SK-N-SH (cell line): Measurements from ENCODE around the gene BCAS3. TPM values are rescaled to one million over a fixed set of nuclear protein-coding genes. Genes with fewer than 3 reads are reported as not detected.
"Not testable (repeated sequence)": the region's sequence is repeated elsewhere in the genome, so short reads cannot be mapped to it uniquely, and the experiment has no call there.

ENCODE experiments used
- CTCF ChIA-PET: fragments of 300-600, 350-600 bp; formaldehyde crosslinking; extraction: SDS; loops from one replicate; lab custom pipeline; 2021; lab: Yijun Ruan, JAX
- POLR2A ChIA-PET: fragments of 350-600 bp; sonication (Branson Sonifier 250); formaldehyde crosslinking; extraction: SDS; loops from one replicate; lab custom pipeline; 2020; ENCODE audit warnings: antibody characterized with exemption, inconsistent platforms; lab: Yijun Ruan, JAX
- DNase-seq: peaks from one replicate; pipeline ENCODE4 v3.0.0; 2012
- H2AFZ ChIP-seq: fragments of 200-600 bp; sonication (generic); 2 replicates; pipeline ENCODE4 v1.8.1; 2016; ENCODE audit warnings: antibody characterized with exemption, mild to moderate bottlenecking, low read depth
- H3F3A ChIP-seq: fragments of 200-600 bp; sonication (generic); replicated peaks from 2 replicates; pipeline ENCODE3; 2016; ENCODE audit warnings: antibody characterized with exemption, mild to moderate bottlenecking; ENCODE audit not compliant: insufficient read depth
- H3K27ac ChIP-seq, 2 experiments: fragments of 200-500 bp in 1 of 2; fragments of 200-600 bp in 1 of 2; sonication (Bioruptor generic) in 1 of 2; sonication (generic), shearing (Covaris generic) in 1 of 2; 2 replicates each; pipeline versions ENCODE4 v1.5.1 to v1.6.1; 2014 to 2016; ENCODE audit warnings: low read depth in 2 of 2, inconsistent platforms in 1 of 2, low read length in 1 of 2, mild to moderate bottlenecking in 1 of 2, mixed read lengths in 1 of 2
- H3K27me3 ChIP-seq: fragments of 200-600 bp; sonication (generic), shearing (Covaris generic); 2 replicates; pipeline ENCODE4 v1.6.1; 2016; ENCODE audit warnings: mixed run types; ENCODE audit not compliant: insufficient read depth
- H3K36me3 ChIP-seq, 2 experiments: fragments of 200-500 bp in 1 of 2; fragments of 200-600 bp in 1 of 2; sonication (Bioruptor generic) in 1 of 2; sonication (generic) in 1 of 2; replicated peaks in 1 of 2; 2 replicates each; pipeline versions ENCODE3 to v1.5.1; 2014 to 2016; ENCODE audit warnings: low read length in 1 of 2, mild to moderate bottlenecking in 1 of 2; ENCODE audit not compliant: insufficient read depth in 2 of 2, control insufficient read depth in 1 of 2
- H3K4me1 ChIP-seq, 2 experiments: fragments of 200-500 bp in 1 of 2; fragments of 200-600 bp in 1 of 2; sonication (Bioruptor generic) in 1 of 2; sonication (generic), shearing (Covaris generic) in 1 of 2; 2 replicates each; pipeline versions ENCODE4 v1.5.1 to v1.6.1; 2014 to 2016; ENCODE audit warnings: low read depth in 1 of 2, low read length in 1 of 2, mixed run types in 1 of 2; ENCODE audit not compliant: insufficient read depth in 2 of 2, control insufficient read depth in 1 of 2
- H3K4me2 ChIP-seq: fragments of 200-600 bp; sonication (generic), shearing (Covaris generic); 2 replicates; pipeline ENCODE4 v1.6.1; 2017; ENCODE audit warnings: mixed run types
- H3K4me3 ChIP-seq, 2 experiments: fragments of 200-500 bp in 1 of 2; fragments of 200-600 bp in 1 of 2; sonication (Bioruptor generic) in 1 of 2; sonication (generic), shearing (Covaris generic) in 1 of 2; 2 replicates each; pipeline versions ENCODE4 v1.5.1 to v1.8.1; 2014 to 2016; ENCODE audit warnings: low read depth in 2 of 2, inconsistent platforms in 1 of 2, low read length in 1 of 2, mild to moderate bottlenecking in 1 of 2, mixed read lengths in 1 of 2, moderate library complexity in 1 of 2
- H3K79me2 ChIP-seq: fragments of 200-600 bp; sonication (generic); 2 replicates; pipeline ENCODE4 v1.8.1; 2017; ENCODE audit warnings: mild to moderate bottlenecking; ENCODE audit not compliant: insufficient read depth
- H3K9ac ChIP-seq: fragments of 200-600 bp; sonication (generic); 2 replicates; pipeline ENCODE4 v1.6.1; 2017; ENCODE audit warnings: mixed run types
- H3K9me2 ChIP-seq: fragments of 200-600 bp; sonication (generic); 2 replicates; pipeline ENCODE4 v1.6.1; 2017; ENCODE audit warnings: mixed run types
- H3K9me3 ChIP-seq: fragments of 200-600 bp; sonication (generic); 2 replicates; pipeline ENCODE4 v1.6.1; 2017; ENCODE audit warnings: mixed run types, mild to moderate bottlenecking, moderate library complexity
- H4K20me1 ChIP-seq: fragments of 200-600 bp; sonication (generic); 2 replicates; pipeline ENCODE4 v1.6.1; 2017; ENCODE audit warnings: mild to moderate bottlenecking, mixed run types; ENCODE audit not compliant: insufficient read depth
- CHD2 ChIP-seq: fragments of 150-350 bp; IDR thresholded peaks from 2 replicates; pipeline ENCODE4 v1.6.1; 2018; ENCODE audit warnings: low read length; ENCODE audit not compliant: partially characterized antibody
- FOXJ3 ChIP-seq: sonication (generic); formaldehyde crosslinking; IDR thresholded peaks from 2 replicates; pipeline ENCODE4 v1.5.1; 2020; ENCODE audit warnings: mild to moderate bottlenecking, missing genetic modification reagents
- FOXM1 ChIP-seq: IDR thresholded peaks from 2 replicates; pipeline ENCODE4 v1.4.0; 2012; ENCODE audit warnings: low read depth, mild to moderate bottlenecking
- GABPA ChIP-seq: IDR thresholded peaks from 2 replicates; pipeline ENCODE4 v1.4.0; 2012; ENCODE audit warnings: low read depth, mild to moderate bottlenecking
- GATA2 ChIP-seq: sonication (generic); formaldehyde crosslinking; IDR thresholded peaks from 2 replicates; pipeline ENCODE4 v1.5.0; 2020; ENCODE audit warnings: mild to moderate bottlenecking, missing genetic modification reagents
- JUND ChIP-seq: IDR thresholded peaks from 2 replicates; pipeline ENCODE4 v1.4.0; 2012
- MEF2A ChIP-seq: IDR thresholded peaks from 2 replicates; pipeline ENCODE4 v1.4.0; 2012; ENCODE audit warnings: low read depth, borderline replicate concordance
- NFIC ChIP-seq: IDR thresholded peaks from 2 replicates; pipeline ENCODE4 v1.4.0; 2012; ENCODE audit warnings: borderline replicate concordance
- NRF1 ChIP-seq: IDR thresholded peaks from 2 replicates; pipeline ENCODE4 v1.6.1; 2012; ENCODE audit warnings: low read depth, mild to moderate bottlenecking, low read length
- POLR2AphosphoS5 ChIP-seq: IDR thresholded peaks from 2 replicates; pipeline ENCODE4 v1.6.1; 2012; ENCODE audit warnings: low read depth, low read length
- RAD21 ChIP-seq: IDR thresholded peaks from 2 replicates; pipeline ENCODE4 v1.6.1; 2012; ENCODE audit warnings: mild to moderate bottlenecking, low read length
- RCOR1 ChIP-seq: fragments of 150-350 bp; IDR thresholded peaks from 2 replicates; pipeline ENCODE4 v1.6.1; 2017; ENCODE audit warnings: antibody characterized with exemption, low read length
- RFX5 ChIP-seq: IDR thresholded peaks from 2 replicates; pipeline ENCODE4 v1.6.1; 2012; ENCODE audit warnings: mild to moderate bottlenecking, improper control_type of control experiment, low read length
- WGBS: methylation state at CpG from one replicate; pipeline ENCODE4 v1.1.6; 2017; ENCODE audit warnings: low lambda C conversion rate; 5-methylcytosine and 5-hydroxymethylcytosine counted together
- polyA plus RNA-seq, 3 experiments: library from polyadenylated mRNA; depleted of rRNA; stranded (reverse); fragments of >200 nt; gene quantifications; 2 replicates each; pipeline ENCODE4 v1.2.3, GENCODE V29; 2012
- TF ChIP-seq, protein P1 (sequence below): fragments of 200-600 bp; sonication (generic); IDR thresholded peaks from 2 replicates; pipeline ENCODE4 v1.6.1; 2017; ENCODE audit warnings: antibody characterized with exemption, mild to moderate bottlenecking, moderate library complexity
- TF ChIP-seq, protein P2 (sequence below): IDR thresholded peaks from 2 replicates; pipeline ENCODE4 v1.4.0; 2012; ENCODE audit warnings: low read depth
- TF ChIP-seq, protein P3 (sequence below): fragments of 150-350 bp; IDR thresholded peaks from 2 replicates; pipeline ENCODE4 v1.6.1; 2017; ENCODE audit warnings: antibody characterized with exemption, low read length, low read depth, borderline replicate concordance
- TF ChIP-seq, protein P4 (sequence below): IDR thresholded peaks from 2 replicates; pipeline ENCODE4; 2012

The BCAS3 gene
- polyA plus RNA-seq, 1 of the 3 experiments (the other 2 are of a cell fraction) = 5.9 TPM

DNA sequence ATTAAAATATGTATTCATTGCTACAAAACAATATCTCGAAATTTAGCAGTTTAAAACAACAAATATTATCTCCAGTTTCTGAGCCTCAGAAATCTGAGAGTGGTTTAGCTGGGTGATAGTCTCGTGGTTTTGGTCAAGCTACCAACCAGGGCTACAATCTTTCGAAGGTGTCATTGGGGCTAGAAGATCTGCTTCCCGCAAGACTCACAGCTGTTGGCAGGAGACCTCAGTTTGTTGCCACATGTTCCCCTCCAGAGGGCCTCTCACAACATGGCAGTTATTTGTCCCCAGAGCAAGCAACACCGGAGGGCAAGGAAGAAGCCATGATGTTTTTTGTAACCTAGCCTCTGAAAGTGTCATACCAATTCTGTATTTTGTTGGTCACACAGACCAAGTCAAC lies 12.0 kb upstream of the BCAS3 start:
- H3K27me3 ChIP-seq = no peaks in the 10 kb centered on the region
- H3K36me3 ChIP-seq = peaks cover 12 to 22% of the 10 kb centered on the region in 2 experiments
- H4K20me1 ChIP-seq = no peaks in the 10 kb centered on the region; the same call in 1 of the 2 replicates
- H3K4me3 ChIP-seq = no peak overlapping the region
- no peak overlapping the region for H3K4me2 ChIP-seq
- DNase-seq = no peak
- no peak overlapping the region for H3K9ac ChIP-seq
- ChIA-PET POLR2A (no interaction called here), CTCF (no interaction called here)
- H3K9me2 ChIP-seq = no peaks in the 10 kb centered on the region
- no peak overlapping the region for H3K27ac ChIP-seq
- 92% methylated on average over 5 of the region's 5 CpGs for WGBS
- no peak for TF ChIP-seq FOXJ3 (CRISPR knock-in tag)
- TF ChIP-seq, protein P1, sequence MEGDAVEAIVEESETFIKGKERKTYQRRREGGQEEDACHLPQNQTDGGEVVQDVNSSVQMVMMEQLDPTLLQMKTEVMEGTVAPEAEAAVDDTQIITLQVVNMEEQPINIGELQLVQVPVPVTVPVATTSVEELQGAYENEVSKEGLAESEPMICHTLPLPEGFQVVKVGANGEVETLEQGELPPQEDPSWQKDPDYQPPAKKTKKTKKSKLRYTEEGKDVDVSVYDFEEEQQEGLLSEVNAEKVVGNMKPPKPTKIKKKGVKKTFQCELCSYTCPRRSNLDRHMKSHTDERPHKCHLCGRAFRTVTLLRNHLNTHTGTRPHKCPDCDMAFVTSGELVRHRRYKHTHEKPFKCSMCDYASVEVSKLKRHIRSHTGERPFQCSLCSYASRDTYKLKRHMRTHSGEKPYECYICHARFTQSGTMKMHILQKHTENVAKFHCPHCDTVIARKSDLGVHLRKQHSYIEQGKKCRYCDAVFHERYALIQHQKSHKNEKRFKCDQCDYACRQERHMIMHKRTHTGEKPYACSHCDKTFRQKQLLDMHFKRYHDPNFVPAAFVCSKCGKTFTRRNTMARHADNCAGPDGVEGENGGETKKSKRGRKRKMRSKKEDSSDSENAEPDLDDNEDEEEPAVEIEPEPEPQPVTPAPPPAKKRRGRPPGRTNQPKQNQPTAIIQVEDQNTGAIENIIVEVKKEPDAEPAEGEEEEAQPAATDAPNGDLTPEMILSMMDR = no peak
- 0 out of 2 replicates have a peak, but pooled peaks cover 7% of the 10 kb centered on the region for H3K79me2 ChIP-seq
- 0 out of 4 replicates have a peak, but pooled peaks cover 0 to 3% of the 10 kb centered on the region in 2 experiments for H3K4me1 ChIP-seq
- H2AFZ ChIP-seq = no peak overlapping the region
- peaks cover 21% of the 10 kb centered on the region for H3F3A ChIP-seq
- H3K9me3 ChIP-seq = no peaks in the 10 kb centered on the region

DNA sequence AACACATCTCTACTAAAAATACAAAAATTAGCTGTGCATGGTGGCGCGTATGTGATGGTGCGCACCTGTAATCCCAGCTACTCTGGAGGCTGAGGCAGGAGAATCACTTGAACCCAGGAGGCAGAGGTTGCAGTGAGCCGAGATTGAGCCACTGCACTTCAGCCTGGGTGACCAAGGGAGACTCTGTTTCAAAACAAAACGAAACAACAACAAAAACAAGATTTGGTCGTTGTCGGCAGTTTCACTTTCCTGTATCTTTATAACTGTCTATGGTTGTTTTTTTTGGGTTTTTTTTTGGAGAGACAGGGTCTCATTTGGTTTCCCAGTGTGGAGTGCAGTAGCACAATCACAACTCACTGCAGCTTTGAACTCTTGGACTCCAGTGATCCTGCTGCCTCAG lies 8.9 kb upstream of the BCAS3 start:
- H4K20me1 ChIP-seq, H3K9me2 ChIP-seq, H3K27me3 ChIP-seq, DNase-seq, H2AFZ ChIP-seq, H3K79me2 ChIP-seq, H3K4me2 ChIP-seq, H3K4me3 ChIP-seq, H3K27ac ChIP-seq, POLR2A ChIA-PET, H3K9me3 ChIP-seq, H3K4me1 ChIP-seq, H3K9ac ChIP-seq: not testable (repeated sequence)
- WGBS = 95% methylated on average over 7 of the region's 7 CpGs
- H3F3A ChIP-seq = peaks cover 23% of the 10 kb centered on the region
- peaks cover 6 to 22% of the 10 kb centered on the region in 2 experiments for H3K36me3 ChIP-seq
- CTCF ChIA-PET = interaction anchor here (1.0 kb wide), 1 partner anchor 11 kb away, joined by 3 read pairs; no protein-coding TSS in a partner anchor

DNA sequence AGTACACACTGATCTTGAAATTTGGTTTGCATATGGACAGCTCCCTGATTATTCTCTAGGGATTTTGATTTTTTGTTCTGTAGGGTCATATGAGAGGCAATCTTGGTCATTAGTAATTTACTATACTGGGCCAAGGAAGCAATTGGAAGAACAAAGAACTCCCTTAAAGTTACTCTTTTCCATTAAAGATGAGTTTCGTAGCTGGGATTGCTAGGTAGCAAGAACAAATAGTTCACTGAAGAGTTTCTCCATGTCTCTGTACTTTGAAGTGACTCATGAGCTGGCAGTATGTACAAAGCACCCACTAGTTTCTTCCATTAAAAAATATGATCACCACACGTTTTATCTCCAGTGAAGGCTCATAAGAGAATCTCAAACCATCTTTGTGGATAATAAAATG lies 6.2 kb upstream of the BCAS3 start:
- peaks cover 0 to 6% of the 10 kb centered on the region in 2 experiments for H3K36me3 ChIP-seq
- no peak overlapping the region for H3K9ac ChIP-seq
- no peaks in the 10 kb centered on the region for H3K4me1 ChIP-seq
- no peak overlapping the region for H2AFZ ChIP-seq
- H3K27ac ChIP-seq = no peak overlapping the region
- no peaks in the 10 kb centered on the region for H3K9me2 ChIP-seq
- H3K4me2 ChIP-seq = no peak overlapping the region
- H4K20me1 ChIP-seq = no peaks in the 10 kb centered on the region
- no peaks in the 10 kb centered on the region for H3K27me3 ChIP-seq
- H3K4me3 ChIP-seq = no peak overlapping the region
- H3K9me3 ChIP-seq = no peaks in the 10 kb centered on the region
- CTCF ChIA-PET = interaction anchor here (0.6 to 1.1 kb wide), 2 partner anchors 31 to 705 kb away, joined by 3 to 4 read pairs; no protein-coding TSS in a partner anchor
- H3F3A ChIP-seq = peaks cover 14% of the 10 kb centered on the region
- whole genome bisulfite sequencing = 35% methylated on average over 2 of the region's 2 CpGs
- no peaks in the 10 kb centered on the region for H3K79me2 ChIP-seq
- POLR2A ChIA-PET = no interaction called here
- no peak for DNase-seq
- TF ChIP-seq GATA2 (CRISPR knock-in tag) = no peak
- no peak for TF ChIP-seq POLR2AphosphoS5
- TF ChIP-seq JUND = no peak
- no peak for TF ChIP-seq CHD2
- TF ChIP-seq RAD21 = no peak
- TF ChIP-seq, protein P2, sequence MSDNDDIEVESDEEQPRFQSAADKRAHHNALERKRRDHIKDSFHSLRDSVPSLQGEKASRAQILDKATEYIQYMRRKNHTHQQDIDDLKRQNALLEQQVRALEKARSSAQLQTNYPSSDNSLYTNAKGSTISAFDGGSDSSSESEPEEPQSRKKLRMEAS = no peak
- TF ChIP-seq NFIC = no peak
- TF ChIP-seq, protein P3, sequence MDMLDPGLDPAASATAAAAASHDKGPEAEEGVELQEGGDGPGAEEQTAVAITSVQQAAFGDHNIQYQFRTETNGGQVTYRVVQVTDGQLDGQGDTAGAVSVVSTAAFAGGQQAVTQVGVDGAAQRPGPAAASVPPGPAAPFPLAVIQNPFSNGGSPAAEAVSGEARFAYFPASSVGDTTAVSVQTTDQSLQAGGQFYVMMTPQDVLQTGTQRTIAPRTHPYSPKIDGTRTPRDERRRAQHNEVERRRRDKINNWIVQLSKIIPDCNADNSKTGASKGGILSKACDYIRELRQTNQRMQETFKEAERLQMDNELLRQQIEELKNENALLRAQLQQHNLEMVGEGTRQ = no peak
- TF ChIP-seq FOXJ3 (CRISPR knock-in tag) = no peak
- TF ChIP-seq, protein P1 = no peak
- no peak for TF ChIP-seq FOXM1
- TF ChIP-seq RFX5 = no peak
- no peak for TF ChIP-seq NRF1
- no peak for TF ChIP-seq MEF2A
- TF ChIP-seq GABPA = no peak
- TF ChIP-seq, protein P4, sequence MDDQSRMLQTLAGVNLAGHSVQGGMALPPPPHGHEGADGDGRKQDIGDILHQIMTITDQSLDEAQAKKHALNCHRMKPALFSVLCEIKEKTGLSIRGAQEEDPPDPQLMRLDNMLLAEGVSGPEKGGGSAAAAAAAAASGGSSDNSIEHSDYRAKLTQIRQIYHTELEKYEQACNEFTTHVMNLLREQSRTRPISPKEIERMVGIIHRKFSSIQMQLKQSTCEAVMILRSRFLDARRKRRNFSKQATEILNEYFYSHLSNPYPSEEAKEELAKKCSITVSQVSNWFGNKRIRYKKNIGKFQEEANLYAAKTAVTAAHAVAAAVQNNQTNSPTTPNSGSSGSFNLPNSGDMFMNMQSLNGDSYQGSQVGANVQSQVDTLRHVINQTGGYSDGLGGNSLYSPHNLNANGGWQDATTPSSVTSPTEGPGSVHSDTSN = no peak
- TF ChIP-seq RCOR1 = no peak
